NCI-H1930 (cell line): Measurements from ENCODE around the gene TBXA2R.
"Not testable (repeated sequence)": the region's sequence is repeated elsewhere in the genome, so short reads cannot be mapped to it uniquely, and the experiment has no call there.

ENCODE experiments used
- DNase-seq, 2 experiments: peaks; one replicate each; lab custom pipeline; 2025; lab: John Stamatoyannopoulos, UW

TBXA2R gene

DNA sequence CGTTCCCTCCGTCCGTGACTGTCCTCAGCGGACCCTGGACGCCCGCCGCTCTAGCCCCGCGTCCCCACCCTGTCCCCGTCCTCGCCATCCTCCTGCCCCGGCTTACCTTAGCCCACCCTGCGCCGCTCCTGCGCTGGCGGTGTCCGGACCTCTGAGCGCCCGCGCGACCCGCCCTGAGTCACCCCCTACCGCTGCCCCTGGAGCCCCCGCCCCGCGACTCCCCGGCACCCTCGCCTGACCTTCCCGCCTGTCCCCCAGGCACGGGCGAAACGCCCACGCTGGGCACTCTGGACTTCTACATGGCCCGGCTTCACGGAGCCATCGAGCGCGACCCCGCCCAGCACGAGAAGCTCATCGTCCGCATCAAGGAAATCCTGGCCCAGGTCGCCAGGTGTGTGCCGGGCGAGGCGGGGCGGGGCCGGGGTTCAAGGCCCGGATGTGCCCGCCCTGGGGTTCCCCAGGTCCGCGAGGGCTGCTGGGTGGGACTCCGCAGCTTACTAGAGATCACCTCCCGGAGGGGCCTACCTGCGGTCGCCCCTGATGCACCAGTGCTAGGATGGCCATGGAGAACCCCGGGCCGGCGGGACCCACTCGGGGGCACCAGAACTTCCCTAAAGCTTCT lies 28.8 kb downstream of the TBXA2R start:
- DNase-seq, result peak in 1 of 2 experiments; percentile 35

DNA sequence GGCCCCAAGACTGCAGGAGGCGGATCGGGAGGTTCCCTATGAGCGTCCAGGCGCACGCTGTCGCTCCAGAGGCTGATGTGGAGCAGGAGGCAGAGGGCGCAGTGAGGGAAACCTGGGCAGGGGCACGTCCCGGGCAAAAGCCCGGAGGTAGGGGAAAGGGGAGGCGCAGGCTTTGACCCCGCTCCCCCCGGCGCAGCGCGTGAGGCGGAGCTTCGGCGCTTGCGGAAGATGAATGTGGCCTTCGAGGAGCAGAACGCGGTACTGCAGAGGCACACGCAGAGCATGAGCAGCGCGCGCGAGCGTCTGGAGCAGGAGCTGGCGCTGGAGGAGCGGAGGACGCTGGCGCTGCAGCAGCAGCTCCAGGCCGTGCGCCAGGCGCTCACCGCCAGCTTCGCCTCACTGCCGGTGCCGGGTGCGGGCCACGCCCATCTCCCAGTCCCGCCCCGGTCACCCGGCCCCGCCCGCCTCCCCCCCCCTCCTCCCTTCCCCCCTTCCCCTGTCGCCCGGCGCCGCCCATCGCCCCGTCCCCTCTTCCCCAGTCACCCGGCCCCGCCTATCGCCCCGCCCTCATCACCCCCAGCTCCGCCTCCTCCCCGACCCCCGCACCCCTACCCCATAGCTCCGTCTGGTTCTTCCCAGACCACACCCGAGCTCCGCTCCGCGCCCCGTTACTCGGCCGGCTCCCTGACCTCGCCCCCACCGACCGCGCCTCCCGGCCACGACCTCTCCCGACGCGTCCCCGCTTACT lies 29.8 kb downstream of the TBXA2R start:
- DNase-seq, result peak in 1 of 2 experiments; percentile 31

DNA sequence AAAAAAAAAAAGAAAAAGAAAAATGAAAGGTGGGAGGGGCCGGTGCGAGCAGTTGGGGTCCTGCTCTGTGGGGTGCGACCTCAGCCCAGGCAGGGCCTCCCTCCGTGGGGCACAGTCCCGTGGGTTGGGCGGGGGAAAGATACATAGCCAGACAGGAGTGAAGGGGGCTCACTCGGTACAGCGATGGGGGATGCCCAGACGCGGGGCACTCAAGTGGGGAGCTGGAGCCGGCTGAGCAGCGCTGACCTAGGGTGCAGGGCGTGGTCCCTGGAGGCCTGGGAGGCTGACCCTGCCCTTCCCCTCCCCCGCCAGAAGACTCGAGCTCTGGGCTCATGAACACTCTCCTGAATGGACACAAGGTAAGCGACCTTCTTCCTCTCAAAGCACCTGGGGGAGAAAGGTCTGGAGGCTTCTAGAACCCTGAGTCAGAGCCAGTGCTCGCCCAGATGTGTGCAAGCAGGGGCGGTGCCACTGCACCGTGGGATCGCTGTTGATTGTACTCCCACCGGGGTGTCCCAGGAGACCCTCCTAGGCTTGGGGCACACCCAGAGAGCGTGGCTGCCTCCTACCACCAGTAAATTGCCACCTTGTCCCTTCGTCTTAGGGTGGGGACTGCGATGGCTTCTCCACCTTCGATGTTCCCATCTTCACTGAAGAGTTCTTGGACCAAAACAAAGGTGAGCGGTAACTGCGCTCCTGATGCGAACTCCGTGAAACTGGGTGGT lies 30.6 kb downstream of the TBXA2R start:
- DNase-seq, result no peak

DNA sequence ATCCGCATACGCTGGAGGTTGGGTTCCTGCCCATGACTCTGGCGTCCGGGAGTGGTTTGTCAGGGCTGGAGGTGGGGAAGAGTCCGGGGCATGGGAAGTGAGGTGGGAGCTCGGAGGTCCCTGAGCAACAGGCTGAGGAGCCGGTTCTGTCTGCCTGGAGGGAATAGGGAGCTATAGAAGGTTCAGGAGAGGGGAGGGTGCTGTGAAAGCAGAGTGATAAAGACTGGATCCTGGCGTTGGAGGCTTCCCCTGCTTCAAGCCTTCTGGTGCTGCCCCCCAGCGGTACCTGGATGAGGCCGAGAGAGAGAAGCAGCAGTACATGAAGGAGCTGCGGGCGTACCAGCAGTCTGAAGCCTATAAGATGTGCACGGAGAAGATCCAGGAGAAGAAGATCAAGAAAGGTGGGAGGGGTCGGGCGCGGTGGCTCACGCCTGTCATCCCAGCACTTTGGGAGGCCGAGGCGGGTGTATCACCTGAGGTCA lies 31.4 kb downstream of the TBXA2R start:
- DNase-seq, result no peak

DNA sequence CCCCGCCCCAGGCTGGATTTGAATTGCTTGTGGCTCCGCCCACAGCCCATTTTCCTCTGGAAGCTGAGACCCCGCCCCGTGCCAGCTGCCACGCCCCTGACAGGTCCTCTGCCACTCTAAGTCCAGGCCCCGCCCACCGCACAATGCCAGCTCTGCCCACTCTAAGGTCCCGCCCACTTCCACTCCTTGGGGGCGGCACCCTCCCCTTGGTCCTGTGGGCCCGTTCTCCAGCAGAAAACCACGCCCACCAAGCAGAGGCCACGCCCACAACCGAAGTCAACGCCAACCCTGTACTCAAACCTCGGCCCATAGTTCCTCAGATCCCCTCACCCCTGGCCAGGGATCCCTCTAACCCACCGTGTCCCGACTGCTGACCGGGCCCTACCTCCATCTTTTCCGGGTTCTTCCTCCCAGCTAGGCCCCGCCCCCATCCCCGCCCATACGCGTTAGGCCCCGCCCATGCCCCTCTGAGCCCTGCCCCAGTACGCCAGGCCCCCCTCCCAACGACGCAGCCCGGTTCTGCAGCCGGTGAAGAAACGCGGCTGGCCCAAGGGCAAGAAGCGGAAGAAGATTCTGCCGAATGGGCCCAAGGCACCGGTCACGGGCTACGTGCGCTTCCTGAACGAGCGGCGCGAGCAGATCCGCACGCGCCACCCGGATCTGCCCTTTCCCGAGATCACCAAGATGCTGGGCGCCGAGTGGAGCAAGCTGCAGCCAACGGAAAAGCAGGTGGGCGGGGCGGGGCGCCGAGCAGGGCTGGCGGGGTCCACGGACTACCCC lies 32.6 kb downstream of the TBXA2R start:
- peak; percentile 54 to 56 for DNase-seq

DNA sequence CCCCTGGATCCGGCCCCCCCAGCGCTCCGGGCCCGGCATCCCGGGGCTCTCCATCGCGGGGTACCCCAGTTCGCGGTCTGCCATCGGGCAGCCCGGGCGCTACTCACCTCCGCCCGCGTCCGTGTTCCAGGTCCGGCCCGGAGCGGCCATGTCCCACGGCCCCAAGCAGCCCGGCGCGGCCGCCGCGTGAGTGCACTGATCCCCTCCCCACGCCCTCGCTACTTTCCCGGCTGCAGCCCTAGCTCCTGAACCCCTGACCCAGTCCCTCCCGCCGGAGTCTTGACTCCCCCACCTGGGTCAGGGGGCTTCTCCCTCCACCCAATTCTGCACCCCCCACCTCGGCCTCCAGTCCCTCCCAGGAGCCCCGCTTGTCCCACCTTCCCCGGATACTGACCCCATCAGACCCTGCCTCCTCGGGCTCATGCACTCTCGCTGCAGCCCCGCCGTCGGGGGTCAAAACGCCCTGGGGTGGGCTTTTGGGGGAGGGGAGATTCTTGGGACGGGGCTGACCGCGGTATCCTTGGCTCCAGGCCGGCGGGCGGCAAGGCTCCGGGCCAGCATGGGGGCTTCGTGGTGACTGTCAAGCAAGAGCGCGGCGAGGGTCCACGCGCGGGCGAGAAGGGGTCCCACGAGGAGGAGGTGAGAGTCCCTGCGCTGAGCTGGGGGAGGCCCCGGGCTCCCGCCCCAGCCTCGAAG lies 33.4 kb downstream of the TBXA2R start:
- no peak for DNase-seq

DNA sequence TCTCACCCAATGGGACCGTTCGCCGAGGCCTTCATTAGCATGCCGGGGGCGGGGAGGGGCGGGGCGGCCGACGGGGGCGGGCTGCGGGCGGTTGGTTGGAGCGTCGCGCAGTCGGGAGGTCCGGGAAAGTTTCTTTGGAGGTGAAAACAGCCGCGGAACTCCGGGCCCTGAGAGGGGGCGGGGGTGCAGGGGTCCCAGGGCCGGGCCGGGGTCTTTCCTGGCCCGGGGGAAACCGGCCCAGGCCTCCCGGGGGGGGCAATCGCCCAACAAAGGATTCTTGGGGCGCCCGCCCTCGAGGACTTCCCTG lies 33.9 kb downstream of the TBXA2R start, which contains the start of gene HMG20B:
Gene HMG20B (plus strand): TSS at position 90 of the 307 bp plus-strand sequence. CDS start 366 bp downstream, outside the sequence.
- no peak for DNase-seq

DNA sequence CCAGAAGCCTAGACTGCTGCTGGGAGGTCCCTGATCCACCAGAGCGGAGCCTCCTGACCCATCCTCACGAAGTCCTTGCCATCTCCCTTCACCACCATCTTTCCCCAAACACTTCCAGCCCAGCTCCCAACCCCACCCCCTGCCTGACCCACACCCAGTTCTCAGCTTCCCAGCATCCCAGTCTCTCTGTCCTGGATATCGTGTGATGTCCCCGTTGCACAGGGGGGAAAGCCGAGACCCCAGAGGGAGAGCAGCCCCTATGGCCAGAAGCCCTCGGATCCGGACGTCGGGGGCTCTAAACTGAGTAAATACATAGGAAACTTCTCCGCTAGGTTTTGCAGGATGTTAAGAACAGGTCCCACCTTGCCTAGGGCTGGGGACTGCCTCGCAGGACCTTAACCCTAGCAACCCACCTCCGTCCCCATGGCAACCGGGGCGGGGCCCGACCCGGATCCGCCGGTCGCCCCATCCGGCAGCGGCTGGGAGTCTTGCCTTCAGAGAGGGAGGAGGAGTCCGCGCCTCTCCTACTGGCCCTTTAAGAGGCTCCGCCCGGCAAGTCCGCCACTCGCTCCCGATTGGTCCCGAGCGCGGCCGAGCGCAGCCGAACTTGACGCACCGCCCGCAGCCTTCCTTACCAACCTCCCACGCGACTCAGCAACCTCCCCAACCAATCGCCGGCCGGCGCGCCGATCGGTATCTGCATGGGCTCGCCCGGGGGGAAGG lies 34.4 kb downstream of the TBXA2R start:
- peak; percentile 94 to 96 for DNase-seq

DNA sequence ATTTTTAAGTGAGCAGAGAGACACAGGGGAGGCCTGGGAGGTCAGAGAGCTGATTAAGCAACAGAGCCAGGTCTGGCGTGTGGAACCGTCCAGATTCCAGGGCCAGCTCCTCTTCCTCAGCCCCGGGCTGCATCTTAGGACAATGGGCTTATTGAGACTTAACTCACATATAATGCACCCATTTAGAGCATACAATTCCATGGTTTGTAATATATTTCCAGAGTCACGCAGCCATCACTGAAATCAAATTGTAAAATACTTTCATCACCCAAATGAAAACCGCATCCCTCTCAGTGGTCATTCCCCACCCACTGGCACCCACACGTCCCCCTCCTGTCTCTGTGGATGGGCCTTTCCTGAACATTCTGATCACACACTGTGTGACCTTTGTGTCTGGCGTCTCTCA lies 36.1 kb downstream of the TBXA2R start:
- no peak for DNase-seq

DNA sequence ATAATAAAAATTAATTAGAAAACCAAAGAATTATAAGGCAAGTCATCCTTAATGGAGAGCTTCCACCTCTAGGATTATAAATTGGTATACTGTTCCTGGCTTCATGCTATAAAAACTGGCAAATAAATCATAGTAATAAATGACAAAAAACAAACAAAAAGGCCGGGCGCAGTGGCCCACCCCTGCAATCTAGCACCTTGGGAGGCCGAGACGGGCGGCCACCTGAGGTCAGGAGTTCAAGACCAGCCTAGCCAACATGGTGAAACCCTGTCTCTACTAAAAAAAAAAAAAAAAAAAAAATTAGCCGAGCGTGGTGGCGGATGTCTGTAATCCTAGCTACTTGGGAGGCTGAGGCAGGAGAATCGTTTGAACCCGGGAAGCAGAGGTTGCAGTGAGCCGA lies 36.6 kb downstream of the TBXA2R start:
- not testable (repeated sequence) for DNase-seq

DNA sequence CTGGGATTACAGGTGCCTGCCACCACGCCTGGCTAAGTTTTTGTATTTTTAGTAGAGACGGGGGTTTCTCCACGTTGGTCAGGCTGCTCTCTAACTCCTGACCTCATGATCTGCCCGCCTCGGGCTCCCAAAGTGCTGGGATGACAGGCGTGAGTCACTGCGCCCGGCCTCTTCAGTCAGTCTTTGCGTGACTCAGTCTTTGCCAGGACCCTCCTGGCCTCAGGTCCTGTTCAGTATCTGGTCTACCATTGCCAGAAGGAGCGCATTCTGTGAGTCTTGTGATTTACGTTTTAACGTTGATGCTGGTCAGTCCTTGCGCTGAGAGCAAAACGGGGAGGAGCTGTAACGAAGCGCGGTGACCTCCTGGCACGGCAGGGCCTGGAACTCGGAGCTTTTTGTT lies 41.5 kb downstream of the TBXA2R start:
- DNase-seq, result no peak

DNA sequence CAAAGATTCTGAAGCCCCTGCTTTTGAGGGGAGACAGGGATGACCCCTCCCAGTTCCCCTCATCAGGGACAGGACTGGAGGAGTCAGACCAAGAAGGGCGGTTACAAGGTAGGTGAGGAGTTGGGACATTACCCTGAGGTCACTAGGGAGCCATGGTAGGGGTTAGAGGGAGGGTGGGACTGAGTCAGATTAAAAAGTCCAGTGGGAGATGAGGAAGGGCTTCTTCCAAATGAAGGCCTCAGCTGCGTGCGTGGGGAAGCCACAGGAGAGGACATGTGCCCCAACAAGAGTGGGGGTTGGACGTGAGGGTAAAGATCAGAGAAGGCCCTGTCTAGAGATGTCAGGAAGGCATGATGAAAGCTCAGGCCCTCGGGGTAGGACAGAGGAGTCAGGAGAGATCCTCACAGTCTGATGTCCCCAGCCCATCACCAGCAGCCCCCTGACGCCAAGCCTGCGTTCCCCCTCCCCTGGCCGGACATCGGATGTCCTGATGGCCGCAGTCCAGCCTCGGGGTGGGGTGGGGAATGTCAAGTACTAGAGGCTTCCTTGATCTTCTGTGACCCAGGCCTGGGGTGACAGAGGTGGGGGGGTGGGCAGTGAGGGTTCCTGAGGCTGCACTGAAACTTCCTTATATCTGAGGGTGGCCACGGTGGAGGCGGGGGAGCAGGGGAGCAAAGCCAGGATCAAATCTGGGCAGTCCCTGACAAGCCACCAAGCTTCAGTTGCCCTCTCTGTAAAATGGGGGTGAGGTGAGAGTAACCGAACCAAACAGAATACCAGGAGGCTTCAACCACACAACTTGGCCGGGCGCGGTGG lies 42.8 kb downstream of the TBXA2R start:
- no peak for DNase-seq

DNA sequence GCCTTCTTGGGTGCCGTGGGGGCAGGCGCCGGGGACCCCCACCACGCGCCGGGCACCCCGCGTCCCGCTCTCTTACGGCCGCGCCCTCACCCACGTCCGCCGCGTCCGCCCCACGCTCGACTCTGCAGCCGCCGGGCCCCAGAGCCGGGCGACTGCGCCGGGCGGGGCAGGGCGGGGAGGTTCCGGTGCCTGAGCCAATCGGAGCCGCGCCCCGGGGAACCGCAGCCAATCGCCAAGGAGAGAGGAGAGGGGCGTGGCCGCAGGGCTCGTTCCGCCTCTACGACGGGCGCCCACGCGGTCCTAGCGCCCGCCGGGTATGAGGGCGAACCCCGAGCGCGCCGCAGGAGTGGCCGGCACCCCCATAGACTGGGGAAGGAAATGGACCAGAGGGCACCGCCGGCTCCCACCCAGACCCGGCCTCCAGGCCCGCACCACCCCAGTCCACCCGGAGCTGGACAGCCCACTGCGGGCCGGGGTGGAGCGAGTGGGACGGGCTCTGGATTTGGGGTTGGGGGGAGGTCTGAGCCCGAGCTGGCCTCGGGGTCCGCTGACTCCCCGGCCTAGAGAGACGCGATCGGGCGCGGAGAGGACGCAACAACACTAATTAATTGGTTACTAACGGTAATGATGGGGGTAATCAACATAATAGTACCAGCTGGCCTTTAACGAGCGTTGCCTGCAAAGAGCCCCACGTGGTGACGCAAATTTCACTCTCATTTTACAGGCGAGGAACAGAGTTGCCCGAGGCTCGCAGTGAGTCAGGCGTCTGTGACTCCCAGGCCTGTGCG lies 49.0 kb downstream of the TBXA2R start, which contains the start of gene MFSD12:
Gene MFSD12 (minus strand): TSS at position 126 of the 788 bp plus-strand sequence. CDS start 183 bp downstream, outside the sequence.
- peak; percentile 77 to 88 for DNase-seq

DNA sequence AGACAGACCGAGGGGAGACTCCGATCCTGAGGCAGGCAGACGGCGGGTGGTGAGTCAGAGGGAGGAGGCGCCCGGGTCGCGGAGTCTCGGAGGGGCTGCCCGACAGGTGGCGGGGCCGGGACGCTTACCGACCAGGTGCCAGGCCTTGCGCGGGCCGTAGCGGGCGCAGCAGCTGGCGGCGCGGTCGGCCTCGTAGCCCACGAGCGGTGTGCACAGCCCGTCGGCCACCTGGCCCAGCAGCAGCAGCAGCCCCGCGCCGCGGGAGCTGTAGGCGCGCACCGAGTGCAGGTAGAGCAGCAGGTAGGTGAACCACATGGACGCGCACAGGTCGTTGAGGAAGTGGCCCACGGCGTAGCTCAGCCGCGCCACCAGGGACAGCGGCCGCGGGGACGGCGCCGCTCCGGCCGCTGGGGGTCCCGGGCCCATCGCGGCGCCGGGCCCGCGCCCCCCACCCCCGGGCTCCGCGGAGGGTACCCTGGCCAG lies 49.7 kb downstream of the TBXA2R start:
- no peak for DNase-seq

DNA sequence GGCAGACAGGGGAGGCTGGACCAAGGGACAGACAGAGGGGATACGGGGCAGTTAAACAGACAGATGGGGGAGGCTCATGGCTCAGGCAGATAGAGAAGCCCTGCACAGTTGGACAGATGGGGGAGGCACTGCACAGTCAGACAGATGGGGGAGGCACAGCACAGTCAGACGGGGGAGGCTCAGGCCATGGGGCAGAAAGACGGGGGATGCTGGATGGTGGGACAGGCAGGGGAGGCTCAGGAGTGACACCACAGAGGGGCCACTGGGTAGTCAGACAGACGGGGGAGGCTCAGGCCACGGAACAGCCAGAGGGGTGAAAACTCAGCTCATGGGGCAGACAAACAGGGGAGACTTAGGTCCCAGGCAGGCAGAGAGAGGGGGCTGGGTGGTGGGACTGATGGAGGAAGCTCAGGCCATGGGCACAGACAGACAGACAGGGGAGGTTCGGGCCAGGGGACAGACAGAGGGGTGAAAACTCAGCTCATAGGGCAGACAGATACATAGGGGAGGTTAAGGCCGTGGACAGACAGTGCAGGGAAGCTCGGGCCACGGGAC lies 50.2 kb downstream of the TBXA2R start:
- no peak for DNase-seq

DNA sequence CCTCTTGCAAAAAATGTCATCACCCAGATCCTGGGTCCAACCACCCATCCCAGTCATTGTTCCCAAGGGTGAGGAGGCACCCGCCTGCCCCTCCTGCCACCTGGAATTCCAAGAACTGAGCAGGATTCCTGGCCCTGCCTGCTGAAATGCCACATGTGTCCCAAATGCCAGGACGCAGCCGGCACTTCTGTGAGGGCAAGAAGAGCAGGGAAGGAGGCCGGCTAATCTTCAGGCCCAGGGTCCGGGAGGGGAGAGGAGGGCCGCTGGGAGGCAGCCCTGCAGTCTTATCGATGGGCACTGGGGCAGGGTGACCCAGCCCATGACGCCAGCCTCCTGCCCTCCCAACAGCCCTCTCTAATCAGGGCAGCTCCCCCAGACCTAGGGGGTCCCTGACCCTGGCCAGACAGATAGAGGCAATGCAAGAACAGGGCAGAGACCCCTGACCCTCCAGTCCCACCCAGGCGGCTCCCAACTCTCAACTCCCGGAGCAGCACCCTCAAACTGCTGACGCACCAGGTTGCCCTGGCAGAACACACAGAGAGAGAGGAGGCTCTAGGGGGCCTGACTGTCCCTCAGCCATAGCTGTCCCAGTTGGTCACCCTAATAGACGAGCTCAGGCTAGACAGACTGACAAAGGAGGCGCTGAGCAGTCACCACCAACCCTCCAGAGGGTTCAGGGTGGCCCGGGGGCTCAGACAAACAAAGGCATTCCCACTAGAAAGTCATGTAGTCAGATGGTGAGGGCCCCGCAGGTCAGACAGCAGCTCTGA lies 50.8 kb downstream of the TBXA2R start:
- DNase-seq, result no peak

DNA sequence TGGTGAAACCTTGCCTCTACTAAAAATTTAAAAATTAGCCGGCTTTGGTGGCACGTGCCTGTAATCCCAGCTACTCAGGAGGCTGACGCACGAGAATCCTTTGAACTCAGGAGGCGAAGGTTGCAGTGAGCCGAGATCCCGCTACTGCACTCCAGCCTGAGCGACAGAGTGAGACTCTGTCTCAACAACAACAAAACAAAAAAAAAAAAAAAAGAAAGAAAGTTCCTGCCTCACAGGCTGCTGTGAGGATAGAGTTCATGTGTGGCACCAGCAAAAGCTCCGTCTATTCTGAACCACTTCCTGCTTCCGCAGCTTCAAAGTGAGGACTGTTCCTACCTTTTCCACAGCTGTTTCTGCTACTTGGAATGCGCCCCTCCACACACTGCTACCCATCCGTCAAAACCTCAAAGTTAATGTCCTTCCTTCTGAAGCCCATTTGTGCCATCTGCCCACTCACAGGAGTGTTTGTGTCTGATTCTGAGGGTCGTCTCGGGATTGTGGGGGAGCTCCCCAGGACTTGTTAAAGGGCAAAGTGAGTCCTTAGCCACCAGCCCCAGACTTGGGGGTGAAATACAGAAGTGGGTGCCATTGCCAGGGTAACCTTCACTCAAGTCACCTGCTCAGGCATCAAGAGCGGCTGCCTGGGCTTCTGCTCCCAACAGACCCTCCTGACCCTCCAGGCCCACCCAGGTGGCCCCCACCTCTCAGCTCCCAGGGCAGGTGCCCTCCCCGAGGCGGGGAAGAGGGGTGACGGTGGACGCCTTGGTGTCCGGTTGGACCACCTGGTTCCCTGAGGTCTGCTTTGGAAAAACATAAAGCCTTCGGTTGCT lies 52.2 kb downstream of the TBXA2R start:
- DNase-seq, result no peak
